KMS-11 (cell line): ENCODE data around the gene MEGF11.

Experiments
- H2AFZ ChIP-seq: fragments of 200-600 bp; sonication (generic); 2 replicates; pipeline ENCODE4 v1.6.1; 2016; ENCODE audit warnings: antibody characterized with exemption, mixed run types, low read depth
- H3K27ac ChIP-seq: fragments of 200-600 bp; sonication (generic); 2 replicates; pipeline ENCODE4 v1.6.1; 2016; ENCODE audit warnings: mild to moderate bottlenecking, mixed run types
- H3K27me3 ChIP-seq: fragments of 200-600 bp; sonication (generic); 2 replicates; pipeline ENCODE4 v1.6.1; 2017; ENCODE audit warnings: mild to moderate bottlenecking, low read depth, mixed run types, moderate library complexity; ENCODE audit not compliant: insufficient read depth
- H3K36me3 ChIP-seq: fragments of 200-600 bp; sonication (generic); 2 replicates; pipeline ENCODE4 v1.6.1; 2017; ENCODE audit warnings: mild to moderate bottlenecking, mixed run types; ENCODE audit not compliant: insufficient read depth
- H3K4me1 ChIP-seq: fragments of 200-600 bp; sonication (generic); 2 replicates; pipeline ENCODE4 v1.6.1; 2016; ENCODE audit warnings: mild to moderate bottlenecking, low read depth, mixed run types; ENCODE audit not compliant: poor library complexity, severe bottlenecking
- H3K4me2 ChIP-seq: fragments of 200-600 bp; sonication (generic); 2 replicates; pipeline ENCODE4 v1.7.0; 2016; ENCODE audit warnings: mild to moderate bottlenecking, mixed run types
- H3K4me3 ChIP-seq: fragments of 200-600 bp; sonication (generic); IDR thresholded peaks from 2 replicates; pipeline ENCODE4 v1.6.1; 2017; ENCODE audit warnings: low read depth, low read length, mixed read lengths; ENCODE audit not compliant: insufficient read depth
- H3K79me2 ChIP-seq: fragments of 200-600 bp; sonication (generic); 2 replicates; pipeline ENCODE4 v1.6.1; 2016; ENCODE audit warnings: low read depth, mixed run types; ENCODE audit not compliant: insufficient read depth
- H3K9ac ChIP-seq: fragments of 200-600 bp; sonication (generic); 2 replicates; pipeline ENCODE4 v1.6.1; 2016; ENCODE audit warnings: mild to moderate bottlenecking, mixed run types
- H4K20me1 ChIP-seq: fragments of 200-600 bp; sonication (generic); 2 replicates; pipeline ENCODE4 v1.6.1; 2016; ENCODE audit warnings: mild to moderate bottlenecking, mixed run types; ENCODE audit not compliant: insufficient read depth
- TF ChIP-seq, protein P1 (sequence below): fragments of 200-600 bp; sonication (generic); conservative IDR thresholded peaks from 2 replicates; pipeline ENCODE4 v1.6.1; 2017; ENCODE audit warnings: low read depth, mild to moderate bottlenecking, antibody characterized with exemption, low read length, moderate library complexity, mixed read lengths

The MEGF11 gene

DNA sequence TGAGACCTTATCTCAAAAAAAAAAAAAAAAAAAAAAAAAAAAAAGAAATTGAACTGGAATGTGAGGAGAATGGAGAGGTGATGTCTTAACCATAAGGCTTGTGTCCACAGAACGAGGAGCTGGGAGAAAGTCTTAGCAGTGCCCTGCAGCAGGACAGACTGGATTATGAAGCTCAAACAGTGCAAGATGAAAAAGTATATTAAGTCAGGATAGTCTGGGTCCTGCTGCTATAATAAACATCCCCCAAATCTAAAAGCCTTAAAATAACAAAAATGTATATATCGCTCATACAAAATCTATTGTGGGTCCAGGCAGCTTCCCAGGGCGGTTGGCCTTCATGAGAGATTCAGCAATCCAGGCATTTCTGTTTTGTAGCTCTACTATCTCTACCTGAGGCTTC, 208.7 kb downstream of the MEGF11 start:
- no peak overlapping the region for H3K4me2 ChIP-seq
- H3K4me1 ChIP-seq: no peaks in the 10 kb centered on the region
- H3K27me3 ChIP-seq: no peaks in the 10 kb centered on the region
- H3K79me2 ChIP-seq: no peaks in the 10 kb centered on the region
- no peak overlapping the region for H3K9ac ChIP-seq
- TF ChIP-seq, protein P1, sequence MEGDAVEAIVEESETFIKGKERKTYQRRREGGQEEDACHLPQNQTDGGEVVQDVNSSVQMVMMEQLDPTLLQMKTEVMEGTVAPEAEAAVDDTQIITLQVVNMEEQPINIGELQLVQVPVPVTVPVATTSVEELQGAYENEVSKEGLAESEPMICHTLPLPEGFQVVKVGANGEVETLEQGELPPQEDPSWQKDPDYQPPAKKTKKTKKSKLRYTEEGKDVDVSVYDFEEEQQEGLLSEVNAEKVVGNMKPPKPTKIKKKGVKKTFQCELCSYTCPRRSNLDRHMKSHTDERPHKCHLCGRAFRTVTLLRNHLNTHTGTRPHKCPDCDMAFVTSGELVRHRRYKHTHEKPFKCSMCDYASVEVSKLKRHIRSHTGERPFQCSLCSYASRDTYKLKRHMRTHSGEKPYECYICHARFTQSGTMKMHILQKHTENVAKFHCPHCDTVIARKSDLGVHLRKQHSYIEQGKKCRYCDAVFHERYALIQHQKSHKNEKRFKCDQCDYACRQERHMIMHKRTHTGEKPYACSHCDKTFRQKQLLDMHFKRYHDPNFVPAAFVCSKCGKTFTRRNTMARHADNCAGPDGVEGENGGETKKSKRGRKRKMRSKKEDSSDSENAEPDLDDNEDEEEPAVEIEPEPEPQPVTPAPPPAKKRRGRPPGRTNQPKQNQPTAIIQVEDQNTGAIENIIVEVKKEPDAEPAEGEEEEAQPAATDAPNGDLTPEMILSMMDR: no peak
- H4K20me1 ChIP-seq: no peaks in the 10 kb centered on the region
- H3K36me3 ChIP-seq: no peaks in the 10 kb centered on the region
- no peak overlapping the region for H3K4me3 ChIP-seq
- no peak overlapping the region for H3K27ac ChIP-seq
- no peak overlapping the region for H2AFZ ChIP-seq

DNA sequence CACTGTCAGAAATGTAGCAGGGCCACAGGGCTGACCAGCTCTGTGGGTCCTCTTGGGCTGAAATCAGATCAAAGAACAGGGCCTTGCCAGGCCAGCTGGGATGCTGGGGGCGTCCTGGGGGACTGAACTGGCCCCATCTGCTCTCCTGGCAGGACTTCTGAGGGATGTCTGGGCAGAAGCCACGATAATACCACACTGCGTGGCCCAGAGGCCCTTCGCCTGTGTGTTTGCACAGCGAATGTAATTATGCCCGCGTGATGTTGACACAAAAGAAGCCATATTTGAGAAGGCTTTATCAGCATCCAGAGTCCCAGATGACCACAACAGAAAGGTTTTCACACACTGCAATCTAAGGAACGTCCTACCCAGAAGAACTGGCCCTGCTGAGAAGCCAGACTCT, 210.3 kb downstream of the MEGF11 start:
- no peak overlapping the region for H3K4me2 ChIP-seq
- H3K79me2 ChIP-seq: no peaks in the 10 kb centered on the region
- H2AFZ ChIP-seq: no peak overlapping the region
- no peaks in the 10 kb centered on the region for H3K27me3 ChIP-seq
- no peaks in the 10 kb centered on the region for H4K20me1 ChIP-seq
- no peak overlapping the region for H3K4me3 ChIP-seq
- no peak overlapping the region for H3K9ac ChIP-seq
- no peak overlapping the region for H3K27ac ChIP-seq
- H3K4me1 ChIP-seq: no peaks in the 10 kb centered on the region
- no peaks in the 10 kb centered on the region for H3K36me3 ChIP-seq
- TF ChIP-seq, protein P1: no peak

DNA sequence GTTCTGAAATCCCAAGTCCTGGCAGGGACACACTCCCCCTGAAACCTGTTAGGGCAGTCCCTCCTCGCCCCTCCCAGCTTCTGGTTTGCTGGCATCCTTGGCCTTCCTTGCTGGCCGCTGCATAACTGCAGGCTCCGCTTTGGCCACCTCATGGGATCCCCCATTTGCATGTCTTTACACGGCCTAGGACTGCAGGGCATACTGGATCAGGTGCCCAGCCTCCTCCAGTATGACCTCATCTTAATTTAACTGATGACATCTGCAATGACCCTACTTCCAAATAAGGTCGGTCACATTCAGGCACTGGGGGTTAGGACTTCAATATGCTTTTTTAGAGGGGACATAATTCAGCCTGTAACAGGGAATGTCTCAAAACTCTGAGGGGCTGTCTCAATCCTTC, 210.9 kb downstream of the MEGF11 start:
- no peak overlapping the region for H3K4me3 ChIP-seq
- TF ChIP-seq, protein P1: no peak
- no peaks in the 10 kb centered on the region for H3K79me2 ChIP-seq
- H3K27me3 ChIP-seq: no peaks in the 10 kb centered on the region
- no peak overlapping the region for H2AFZ ChIP-seq
- no peaks in the 10 kb centered on the region for H3K4me1 ChIP-seq
- no peaks in the 10 kb centered on the region for H3K36me3 ChIP-seq
- H4K20me1 ChIP-seq: no peaks in the 10 kb centered on the region
- H3K9ac ChIP-seq: no peak overlapping the region
- H3K4me2 ChIP-seq: no peak overlapping the region
- no peak overlapping the region for H3K27ac ChIP-seq

DNA sequence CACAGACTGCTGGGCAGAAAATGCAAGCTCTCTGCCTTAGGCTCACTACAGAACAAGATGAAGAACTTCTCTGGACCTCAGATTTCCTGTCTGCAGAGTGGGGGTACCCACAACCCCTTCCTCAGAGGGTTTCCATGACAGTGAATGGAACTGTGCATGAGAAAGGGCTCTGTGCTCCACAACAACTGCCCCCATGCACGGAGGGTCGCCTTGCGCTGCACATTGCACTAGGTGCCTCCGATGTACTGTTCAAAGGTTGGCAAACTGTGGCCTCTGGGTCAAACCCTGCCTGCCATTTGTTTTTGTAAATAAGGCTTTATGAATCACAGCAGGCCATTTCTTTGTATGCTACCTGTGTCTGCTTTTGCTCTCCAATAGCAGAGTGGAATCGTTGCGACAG, 212.3 kb downstream of the MEGF11 start:
- Histone ChIP-seq H3K27ac (no peak overlapping the region), H2AFZ (no peak overlapping the region), H3K9ac (no peak overlapping the region), H4K20me1 (no peaks in the 10 kb centered on the region), H3K4me3 (no peak overlapping the region), H3K4me2 (no peak overlapping the region), H3K4me1 (no peaks in the 10 kb centered on the region), H3K27me3 (no peaks in the 10 kb centered on the region), H3K79me2 (no peaks in the 10 kb centered on the region), H3K36me3 (no peaks in the 10 kb centered on the region)
- TF ChIP-seq, protein P1: no peak
